ENCODE results near the gene CPA2.

GRCh38 chr7:130274983-130275591 is 8.4 kb downstream of the CPA2 start:
- TF ChIP-seq CTCF (optimal IDR thresholded peaks at IDR 0.05 in 1 of 3, IDR thresholded peaks at IDR 0.05 in 1 of 3, conservative IDR thresholded peaks at IDR 0.05 in 1 of 3; ENCODE audit: extremely low read depth in 1 of 3, insufficient read depth in 2 of 3, low read length in 3 of 3), result no peak
- no peak for TF ChIP-seq EZH2 (IDR thresholded peaks at IDR 0.05; ENCODE audit: low read length)

All from keratinocyte (primary cell).